Activated CD8-positive, alpha-beta memory T cell treated with anti-CD3 and anti-CD28 coated beads for 48 hours (primary cell): ENCODE data around the gene NMNAT1.
"Not testable (repeated sequence)": the region's sequence is repeated elsewhere in the genome, so short reads cannot be mapped to it uniquely, and the experiment has no call there.

ENCODE experiments used
- DNase-seq, 3 experiments: peaks; one replicate each; pipeline ENCODE4 v3.0.0-alpha.2; 2020; ENCODE audit warnings: low read depth in 2 of 3, low spot score in 2 of 3

Gene NMNAT1

GRCh38 chr1:9917901-9918300 lies 25.4 kb upstream of the NMNAT1 start:
- DNase-seq, result no peak

GRCh38 chr1:9920606-9921005 lies 22.7 kb upstream of the NMNAT1 start:
- no peak for DNase-seq

GRCh38 chr1:9922342-9922741 lies 20.9 kb upstream of the NMNAT1 start:
- no peak for DNase-seq

DNA sequence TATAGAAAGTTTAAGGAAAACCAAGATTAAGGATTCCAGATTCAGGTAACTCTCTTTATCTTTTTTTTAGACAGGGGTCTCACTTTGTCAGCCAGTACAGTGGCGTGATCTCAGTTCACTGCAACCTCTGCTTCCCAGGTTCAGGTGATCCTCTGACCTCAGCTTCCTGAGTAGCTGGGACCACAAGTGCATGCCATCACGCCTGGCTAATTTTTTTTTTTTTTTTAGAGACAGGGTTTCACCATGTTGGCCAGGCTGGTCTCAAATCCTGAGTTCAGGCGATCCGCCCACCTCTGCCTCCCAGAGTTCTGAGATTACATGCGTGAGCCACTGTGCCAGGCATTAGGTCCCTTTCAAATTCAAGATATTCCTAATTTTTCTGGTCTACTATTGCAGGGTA lies 16.0 kb upstream of the NMNAT1 start:
- DNase-seq, result no peak

DNA sequence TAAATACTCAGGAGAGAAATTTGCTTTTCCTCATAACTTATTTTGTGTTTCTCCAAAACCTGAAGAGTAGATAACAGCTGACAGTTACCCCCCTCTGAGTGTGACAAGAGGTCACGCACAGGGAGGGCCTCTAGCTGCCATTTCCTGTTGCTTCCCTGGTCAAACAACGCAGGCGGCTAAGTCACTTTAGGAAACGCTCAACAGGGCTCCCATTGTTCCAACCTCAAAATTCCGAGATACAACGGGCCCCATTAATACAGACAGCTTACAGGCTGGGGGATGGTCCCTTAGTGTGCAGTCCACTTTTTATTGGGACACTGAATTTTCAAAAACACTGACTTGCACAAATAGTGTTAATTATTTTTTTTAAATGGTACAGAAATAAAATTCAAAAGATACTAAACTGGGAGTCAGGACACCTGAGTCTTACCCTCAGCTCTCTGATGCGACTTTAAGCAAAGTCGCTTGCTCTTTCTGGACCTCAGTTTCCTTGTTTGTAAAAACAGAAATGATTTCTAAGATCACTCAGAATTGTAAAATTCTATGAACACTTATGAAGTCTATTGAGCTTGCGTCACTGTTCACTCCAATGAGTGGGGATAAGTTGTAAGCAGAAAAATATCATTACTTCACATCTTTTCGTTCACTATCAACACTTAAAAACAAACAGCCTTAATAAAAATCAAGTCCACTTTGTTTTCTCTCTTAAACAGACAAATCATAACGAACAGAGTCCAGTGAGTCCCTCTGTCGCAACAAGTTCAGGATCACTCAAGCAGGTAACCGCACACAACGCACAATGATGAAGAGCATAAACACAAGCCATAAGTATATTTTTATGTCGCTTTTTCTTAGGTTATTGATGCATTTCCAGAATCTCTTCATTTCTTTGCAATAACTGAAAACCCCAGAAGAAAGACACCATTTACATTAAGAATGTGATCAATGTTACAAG lies 13.6 kb upstream of the NMNAT1 start:
- no peak for DNase-seq

DNA sequence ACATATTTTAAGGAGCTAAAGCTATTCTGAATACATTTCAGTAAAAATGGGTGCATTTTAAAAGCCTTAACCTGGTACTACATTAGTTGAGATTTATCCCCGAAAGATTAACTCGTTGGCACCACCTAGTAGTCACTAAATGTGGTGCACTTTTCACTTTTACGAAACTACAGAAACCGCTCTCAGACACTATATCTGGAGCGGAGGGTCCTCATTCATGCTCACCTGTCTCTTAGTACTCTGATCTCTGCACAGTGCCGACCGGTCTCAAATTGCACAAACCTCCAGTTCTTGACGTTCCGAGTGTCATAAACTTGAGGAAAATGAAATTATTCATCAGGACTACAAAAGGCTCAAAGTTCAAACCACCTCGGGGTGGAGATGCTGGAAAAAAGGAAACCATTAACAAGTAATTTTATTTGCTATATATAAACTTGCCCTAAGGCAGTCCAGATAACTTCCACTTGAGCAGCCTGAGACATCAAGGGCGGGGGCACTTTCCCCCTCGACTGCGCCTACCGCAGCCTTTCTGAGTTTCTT lies 806 bp upstream of the NMNAT1 start:
- no peak for DNase-seq

DNA sequence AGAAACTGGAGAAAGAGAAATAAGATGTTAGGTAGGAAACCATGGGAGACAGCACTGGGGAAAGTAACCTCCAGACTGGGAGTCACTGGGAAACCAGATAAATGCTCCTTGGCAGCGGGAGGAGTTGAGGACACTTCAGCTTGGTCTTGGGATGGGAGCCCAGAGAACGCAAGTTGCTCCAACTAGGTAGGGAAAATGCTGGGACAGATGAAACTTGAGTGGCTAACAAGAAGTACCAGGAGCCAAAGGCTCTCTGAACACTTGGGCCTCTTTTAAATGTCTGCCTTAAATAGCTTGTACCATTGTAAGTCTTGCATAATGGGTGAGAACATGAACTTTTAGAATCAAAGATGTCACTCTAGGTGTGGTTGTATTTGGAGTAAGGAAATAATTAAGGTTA lies 3.0 kb downstream of the NMNAT1 start:
- DNase-seq, result no peak

DNA sequence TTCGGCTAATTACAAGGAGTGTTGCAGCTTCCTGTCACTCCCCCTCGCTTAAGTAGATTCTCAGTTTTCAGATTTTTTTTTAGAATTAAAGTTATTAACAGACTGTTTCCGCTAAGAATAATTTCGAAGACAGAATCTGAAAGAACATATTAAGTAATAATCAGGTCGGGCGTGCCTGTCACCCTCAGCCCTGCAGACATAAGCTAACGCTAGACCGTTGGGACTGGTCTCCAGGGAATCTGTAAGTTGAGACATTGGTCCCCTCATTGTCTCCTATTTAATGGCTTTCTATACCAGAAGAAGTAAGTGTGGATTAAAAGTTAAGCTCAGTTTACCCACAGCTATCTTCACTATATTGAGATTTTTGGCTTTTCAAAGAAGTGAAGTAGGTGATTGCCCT lies 14.5 kb downstream of the NMNAT1 start:
- DNase-seq, result no peak

DNA sequence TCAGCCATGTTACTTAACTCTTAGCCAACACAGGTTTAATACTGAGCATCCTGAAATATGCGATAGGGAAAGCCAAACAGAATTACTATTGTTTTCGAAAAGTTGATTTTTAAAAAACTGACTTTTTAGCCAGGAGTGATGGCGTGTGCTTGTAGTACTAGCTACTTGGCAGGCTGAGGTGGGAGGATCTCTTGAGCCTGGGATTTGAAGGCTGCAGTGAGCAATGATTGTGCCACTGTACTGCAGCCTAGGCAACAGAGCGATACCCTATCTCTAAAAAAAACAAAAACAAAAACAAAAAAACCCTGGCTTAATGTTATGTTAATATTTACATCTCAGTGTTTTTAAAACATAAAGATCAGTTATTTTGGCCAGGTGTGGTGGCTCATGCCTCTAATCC lies 16.7 kb downstream of the NMNAT1 start:
- DNase-seq, result no peak

- no peak for DNase-seq
Measured at GRCh38 chr1:9960706-9961562, 17.7 kb downstream of the NMNAT1 start.

- DNase-seq, result no peak
Measured at GRCh38 chr1:9984253-9984652, 41.0 kb downstream of the NMNAT1 start.

GRCh38 chr1:9985001-9985400 lies 41.7 kb downstream of the NMNAT1 start:
- DNase-seq, result no peak

GRCh38 chr1:9989773-9990172 lies 46.5 kb downstream of the NMNAT1 start:
- DNase-seq, result no peak

DNA sequence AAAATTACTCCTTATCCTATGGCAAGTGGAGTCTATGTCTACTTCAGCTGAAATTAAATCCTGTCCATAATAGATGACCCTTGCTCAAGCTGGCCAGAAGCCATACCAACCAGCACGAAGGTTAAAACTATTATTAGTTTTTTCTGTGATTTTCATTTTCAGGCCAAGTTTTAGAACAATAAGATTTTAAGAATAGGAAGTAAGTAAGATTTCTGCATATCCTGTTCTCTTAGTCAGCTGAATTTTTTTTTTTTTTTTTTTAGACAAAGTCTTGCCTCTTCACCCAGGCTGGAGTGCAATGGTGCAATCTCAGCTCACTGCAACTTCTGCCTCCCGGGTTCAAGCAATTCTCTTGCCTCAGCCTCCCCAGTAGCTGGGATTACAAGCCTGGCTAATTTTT lies 47.7 kb downstream of the NMNAT1 start:
- DNase-seq, result no peak

- DNase-seq, result no peak
Measured at GRCh38 chr1:9992910-9993309, 49.6 kb downstream of the NMNAT1 start.

GRCh38 chr1:9993561-9994075 lies 50.3 kb downstream of the NMNAT1 start:
- DNase-seq, result no peak

- DNase-seq, result no peak
Measured at GRCh38 chr1:9996624-9997582, 53.6 kb downstream of the NMNAT1 start, which contains the start of gene RBP7. Gene RBP7, plus strand, starts transcription at chr1:9997228. Its CDS starts 31 bp downstream, at chr1:9997259.

- DNase-seq, result no peak
Measured at GRCh38 chr1:10001016-10001665, 57.9 kb downstream of the NMNAT1 start.

- DNase-seq, result not testable (repeated sequence)
Measured at GRCh38 chr1:10005248-10005647, 62.0 kb downstream of the NMNAT1 start.

DNA sequence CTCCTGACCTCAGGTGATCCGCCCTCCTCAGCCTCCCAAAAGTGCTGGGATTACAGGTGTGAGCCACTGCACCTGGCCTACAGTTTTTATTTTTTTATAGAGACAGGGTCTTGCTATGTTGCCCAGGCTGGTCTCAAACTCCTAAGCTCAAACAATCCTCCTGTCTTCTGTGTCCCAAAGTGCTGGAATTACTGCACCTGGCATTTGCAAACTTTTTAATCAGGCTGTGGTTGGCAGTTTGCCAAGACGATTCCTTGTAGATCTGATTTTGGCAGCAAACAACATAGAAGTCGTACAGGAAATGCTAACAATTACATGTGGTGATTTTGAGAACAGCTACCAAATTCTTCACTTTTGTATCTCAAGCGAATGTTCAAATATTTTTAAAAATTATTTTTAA lies 63.9 kb downstream of the NMNAT1 start:
- DNase-seq, result no peak
